HG03097 (cell line): ENCODE results near the gene SLC25A39.

Source experiments
- ATAC-seq: cut with Tn5 transposase; IDR thresholded peaks from one replicate; pipeline ENCODE4 v1.9.1; 2021; ENCODE audit not compliant: unreplicated experiment, low FRiP score

SLC25A39 gene

GRCh38 chr17:44314869-44315661, 9.6 kb downstream of the SLC25A39 start:
- no peak for ATAC-seq

DNA sequence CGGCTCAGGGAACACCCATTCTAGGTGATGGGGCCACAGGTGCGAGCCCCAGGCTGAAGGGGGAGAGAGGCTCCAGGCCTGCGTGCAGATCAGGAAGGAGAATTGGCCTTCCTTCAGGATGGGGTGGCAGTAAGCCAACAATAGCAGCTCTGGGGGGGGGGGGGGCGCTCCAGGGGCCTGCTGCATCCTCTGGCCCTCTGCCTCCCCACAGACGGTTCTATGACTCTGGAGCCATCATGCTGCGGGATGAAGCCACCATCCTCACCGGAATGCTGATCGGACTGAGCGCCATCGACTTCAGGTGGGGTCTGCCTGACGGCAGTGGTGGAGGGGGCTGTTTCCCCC, 10.1 kb downstream of the SLC25A39 start:
- no peak for ATAC-seq

GRCh38 chr17:44314031-44314430, 10.6 kb downstream of the SLC25A39 start:
- no peak for ATAC-seq

DNA sequence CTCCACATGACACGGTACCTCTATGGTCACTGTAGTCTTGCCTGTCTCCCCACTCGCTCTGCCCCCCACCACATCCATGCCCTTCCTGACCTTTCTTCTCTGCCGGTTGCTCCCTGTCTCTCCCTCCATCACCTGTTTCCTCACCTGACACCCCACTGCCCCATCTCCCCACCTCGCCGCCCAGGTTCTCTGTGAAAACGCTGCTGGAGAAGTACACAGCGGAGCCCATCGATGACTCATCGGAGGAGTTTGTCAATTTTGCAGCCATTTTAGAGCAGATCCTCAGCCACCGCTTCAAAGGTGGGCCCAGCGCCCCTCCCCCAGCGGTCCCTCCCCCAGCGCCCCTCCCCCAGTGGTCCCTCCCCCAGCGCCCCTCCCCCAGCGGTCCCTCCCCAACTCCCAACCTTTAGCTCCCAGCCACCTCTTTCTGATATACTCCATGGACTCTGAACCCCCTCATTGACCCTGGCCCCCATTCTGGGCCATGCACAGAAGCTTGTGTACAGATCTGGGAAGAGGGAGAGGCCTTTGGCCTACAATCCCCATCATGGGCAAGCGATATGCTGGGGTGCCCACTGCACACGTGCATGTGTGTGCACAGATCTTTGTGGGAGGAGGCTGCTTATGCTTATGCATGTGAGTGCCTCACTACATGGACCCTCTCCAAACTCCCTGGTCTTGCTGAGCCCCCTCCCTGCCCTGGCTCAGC, 12.1 kb downstream of the SLC25A39 start:
- ATAC-seq, result no peak

DNA sequence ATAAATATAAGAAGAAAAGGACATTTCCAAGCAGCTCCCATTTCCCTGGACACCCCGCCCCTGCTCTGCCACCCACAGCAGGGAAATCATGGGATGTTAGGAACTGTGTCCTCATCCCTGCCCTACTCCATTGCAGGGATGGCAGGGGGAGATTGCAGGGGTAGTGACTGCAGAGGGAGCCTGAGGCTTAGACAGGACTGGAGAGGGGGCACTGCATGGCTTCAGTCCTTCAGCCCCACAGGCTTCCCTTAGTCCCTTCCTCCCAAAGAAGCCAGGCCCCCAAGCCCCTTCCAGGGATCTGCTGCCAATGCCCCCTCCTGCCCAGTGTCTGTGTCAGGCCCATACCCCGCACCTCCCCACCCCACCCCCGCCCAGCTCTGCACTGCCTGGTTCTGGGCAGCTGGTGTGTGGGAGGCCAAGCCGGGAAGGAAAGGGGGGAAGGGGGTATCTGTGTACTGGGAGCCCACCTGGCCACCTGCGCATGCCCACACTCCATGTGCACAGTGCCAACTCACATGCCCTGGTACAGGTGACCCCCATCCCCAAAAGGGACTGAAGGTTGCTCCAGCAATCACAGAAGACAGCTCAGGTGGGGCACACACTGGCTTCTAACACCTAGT, 13.0 kb downstream of the SLC25A39 start:
- ATAC-seq, result no peak

DNA sequence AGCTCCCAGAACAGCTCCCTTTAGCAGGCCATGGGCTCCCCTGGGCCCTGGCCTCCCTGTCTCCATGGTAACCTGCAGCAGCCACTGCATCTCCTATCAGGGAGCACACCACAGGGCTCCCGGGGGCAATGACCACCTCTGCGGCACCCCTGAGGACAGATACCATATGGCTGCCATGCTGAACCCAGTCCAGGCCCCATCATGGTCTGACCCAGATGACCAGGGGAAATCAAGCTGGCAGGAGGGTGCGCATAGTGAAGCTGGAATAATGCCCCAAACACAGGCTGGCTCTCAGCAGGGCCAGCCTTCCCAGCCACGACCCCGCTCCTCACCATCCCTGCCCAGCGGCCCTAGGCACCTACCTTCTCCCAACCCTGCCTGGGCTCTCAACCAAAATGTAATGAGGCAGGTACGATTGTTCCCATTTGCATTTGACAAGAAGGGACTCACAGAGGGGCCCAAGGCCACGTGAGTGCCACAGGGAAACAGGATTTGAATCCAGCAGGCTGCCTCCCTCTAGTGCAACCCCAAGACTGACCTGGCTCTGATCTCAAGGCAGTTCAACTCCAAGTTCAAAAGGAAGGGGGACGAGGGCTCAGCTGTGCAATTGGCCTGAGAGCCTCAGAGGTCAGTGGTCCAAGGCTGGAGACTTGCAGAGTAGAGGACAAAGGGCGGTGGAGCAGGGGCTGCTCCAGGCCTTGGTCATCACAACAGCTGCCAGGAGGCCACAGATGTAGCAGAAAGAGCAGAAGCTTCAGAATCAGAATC, 13.8 kb downstream of the SLC25A39 start:
- ATAC-seq, result no peak

DNA sequence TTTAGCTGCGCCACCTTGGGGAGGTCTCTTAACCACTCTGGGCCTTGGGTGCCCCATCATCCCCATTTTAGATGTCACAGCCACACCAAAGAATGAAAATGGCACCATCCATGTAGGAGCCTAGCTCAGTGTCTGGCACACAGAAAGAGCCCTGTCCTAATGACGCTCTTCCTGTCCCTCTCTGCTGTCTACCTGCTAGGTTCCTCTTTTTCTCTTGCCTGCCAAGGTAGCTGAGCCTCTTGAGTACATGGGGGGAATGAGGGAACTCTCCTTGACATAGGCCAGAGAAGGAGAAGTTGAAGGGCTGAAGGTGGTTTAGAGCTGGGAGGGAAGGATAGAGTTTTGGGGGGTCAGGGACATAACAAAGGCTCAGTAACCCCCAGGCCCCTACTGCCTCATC, 14.4 kb downstream of the SLC25A39 start:
- ATAC-seq, result no peak

GRCh38 chr17:44309472-44309871, 15.2 kb downstream of the SLC25A39 start:
- ATAC-seq, result no peak

GRCh38 chr17:44308865-44309264, 15.8 kb downstream of the SLC25A39 start:
- no peak for ATAC-seq

GRCh38 chr17:44308320-44308818, 16.3 kb downstream of the SLC25A39 start, which contains the start of gene RUNDC3A:
Gene RUNDC3A, plus strand, starts transcription at chr17:44308601. Its CDS starts 232 bp downstream, at chr17:44308833.
- no peak for ATAC-seq

GRCh38 chr17:44307387-44308186, 17.0 kb downstream of the SLC25A39 start:
- no peak for ATAC-seq

- no peak for ATAC-seq
Measured at GRCh38 chr17:44304651-44305050, 20.0 kb downstream of the SLC25A39 start.

DNA sequence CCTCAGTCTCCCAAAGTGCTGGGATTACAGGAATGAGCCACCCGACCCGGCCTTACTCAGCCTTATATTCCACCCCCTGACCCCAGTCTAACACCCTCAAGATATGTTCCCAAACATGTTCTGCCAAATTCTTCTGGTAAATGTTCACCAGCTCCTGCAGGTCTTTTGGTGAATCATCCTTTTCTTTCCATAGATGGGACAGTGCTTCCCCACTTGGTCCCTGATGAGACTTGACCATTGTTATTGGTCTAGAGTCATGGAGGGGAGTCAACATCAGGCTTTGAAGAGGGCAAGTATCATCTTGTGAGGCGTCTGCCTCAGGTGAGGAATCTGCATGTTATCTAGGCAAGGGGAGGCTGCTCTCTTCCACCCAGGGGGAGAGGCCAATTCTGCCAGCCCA, 26.6 kb downstream of the SLC25A39 start:
- ATAC-seq, result no peak

DNA sequence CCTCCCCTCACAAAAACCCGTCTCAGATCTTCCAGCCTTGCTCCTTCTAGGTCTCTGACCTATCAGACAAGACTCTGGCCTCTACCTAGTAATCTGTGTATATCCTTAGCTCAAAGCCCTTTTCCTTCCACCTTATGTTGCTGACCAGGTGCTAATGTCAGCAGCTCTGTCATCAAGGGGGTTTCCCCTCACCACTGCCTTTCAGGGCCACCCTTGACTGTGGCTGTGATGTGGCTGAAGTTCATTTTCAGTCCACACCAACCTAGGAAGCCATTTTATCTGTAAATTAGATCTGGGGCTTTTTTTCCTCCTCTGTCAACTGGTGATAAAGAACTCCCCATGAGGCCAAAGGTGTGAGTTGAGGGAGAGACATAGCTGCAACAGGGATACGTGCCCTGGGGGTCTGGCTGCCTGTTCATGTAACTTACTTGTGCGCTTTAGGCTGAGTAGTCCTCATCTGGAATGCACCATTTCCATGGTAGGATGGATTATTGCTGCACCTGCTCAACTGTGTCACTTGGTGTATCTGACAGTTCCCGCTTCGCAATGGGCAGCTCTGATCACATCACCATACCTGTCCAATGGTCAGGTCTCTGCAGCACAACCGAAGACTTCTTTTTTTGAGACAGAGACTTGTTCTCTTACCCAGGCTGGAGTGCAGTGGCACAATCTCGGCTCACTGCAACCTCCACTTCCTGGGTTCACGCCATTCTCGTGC, 31.0 kb downstream of the SLC25A39 start:
- no peak for ATAC-seq

DNA sequence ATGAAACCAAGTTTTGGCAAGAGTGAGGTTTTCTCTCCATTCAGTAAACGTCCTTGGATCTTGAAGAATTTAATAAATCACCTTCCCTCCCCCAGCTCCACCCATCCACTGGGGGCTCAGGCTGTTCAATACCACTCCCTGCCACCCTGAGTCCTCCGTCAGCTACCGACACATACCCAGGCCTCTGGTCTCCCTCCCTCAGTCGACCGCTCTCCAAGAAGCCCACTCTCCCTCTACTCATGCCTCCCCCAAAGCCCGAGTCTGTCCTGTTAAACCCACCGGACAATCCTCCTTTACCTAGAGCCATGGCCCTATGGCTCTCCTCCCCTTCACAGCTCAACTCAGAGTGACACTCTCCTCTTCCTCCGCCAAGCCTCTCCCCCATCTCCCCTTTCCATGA, 37.0 kb downstream of the SLC25A39 start:
- no peak for ATAC-seq

DNA sequence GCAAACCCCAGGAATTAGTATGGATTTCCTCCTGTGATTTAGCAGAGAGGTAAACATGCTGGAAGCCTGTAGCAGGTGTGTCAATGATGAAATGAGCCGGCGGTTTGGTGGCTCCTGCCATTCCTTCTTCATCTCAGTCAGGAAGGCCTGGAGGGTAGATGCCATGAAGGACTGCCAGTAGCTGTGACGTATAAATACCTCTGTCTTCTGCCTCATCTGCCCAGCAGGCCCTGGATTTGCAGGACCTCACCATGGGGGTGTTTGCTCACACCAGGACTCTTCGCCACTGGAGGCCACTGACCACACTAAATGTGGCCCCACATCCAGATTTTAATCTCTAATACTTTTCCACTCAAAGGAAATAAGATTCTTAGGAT, 40.6 kb downstream of the SLC25A39 start:
- no peak for ATAC-seq

- no peak for ATAC-seq
Measured at GRCh38 chr17:44283344-44284023, 41.1 kb downstream of the SLC25A39 start.

GRCh38 chr17:44282264-44282663, 42.4 kb downstream of the SLC25A39 start:
- ATAC-seq, result no peak

GRCh38 chr17:44281570-44281969, 43.1 kb downstream of the SLC25A39 start:
- no peak for ATAC-seq
